Measurements from ENCODE around the gene SESN1. TPM values are rescaled to one million over a fixed set of nuclear protein-coding genes. Genes with fewer than 3 reads are reported as not detected.

Gene SESN1
- total and polyA plus RNA-seq, 9 of the 15 experiments (the other 6 are each of a cell fraction or from before 2014, with no cell fraction given): 3.1 to 13.0 (median 7.4) TPM

DNA sequence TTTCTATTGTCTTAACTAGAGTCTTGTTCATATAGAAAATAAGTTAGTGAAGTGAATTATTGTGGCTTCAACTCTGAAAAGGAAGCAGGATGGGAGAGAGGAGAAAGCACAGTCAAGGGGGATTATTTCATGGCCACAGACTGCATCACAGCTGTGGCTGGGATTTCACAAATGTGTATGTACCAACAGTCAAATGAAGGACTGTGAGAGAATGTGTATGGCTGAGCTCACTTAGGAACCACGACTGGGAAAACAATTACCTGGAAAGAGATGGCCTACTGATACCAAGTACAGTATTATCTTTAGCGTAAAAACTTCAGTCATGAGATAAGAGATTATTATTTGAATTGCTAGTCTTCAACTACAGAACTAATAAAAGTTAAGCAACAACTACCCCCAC is 54.9 kb downstream of the SESN1 start:
- no peaks in the 10 kb centered on the region for H3K9me3 ChIP-seq (replicated peaks; ENCODE audit: control insufficient read depth, insufficient read depth, low read depth, low read length)
- H3K9me1 ChIP-seq (ENCODE audit: control insufficient read depth, insufficient read depth, low read length): no peaks in the 10 kb centered on the region
- no peaks in the 10 kb centered on the region for H3K4me1 ChIP-seq (replicated peaks in 1 of 2; ENCODE audit: control insufficient read depth in 2 of 2, insufficient read depth in 2 of 2, low read length in 2 of 2)
- H3K9ac ChIP-seq (ENCODE audit: insufficient read depth in 1 of 2, low read depth in 2 of 2, low read length in 2 of 2): no peak overlapping the region
- intact Hi-C loops (cut with micrococcal nuclease) (no loop called here), in situ Hi-C loops (cut with MboI) (no loop called here)
- H3K27ac ChIP-seq (ENCODE audit: extremely low read depth, low read depth, low read length): no peak overlapping the region
- CTCF ChIA-PET (ENCODE audit: low intra/inter-chr PET ratio): no interaction called here
- H3K4me3 ChIP-seq: no peak overlapping the region
- no peak for DNase-seq (ENCODE audit: extremely low read depth in 1 of 4, low spot score in 3 of 4)
- H3K79me2 ChIP-seq (ENCODE audit: control insufficient read depth, insufficient read depth, low read length): no peaks in the 10 kb centered on the region
- no peaks in the 10 kb centered on the region for H3K36me3 ChIP-seq (ENCODE audit: control insufficient read depth, insufficient read depth, low read length)
- TF ChIP-seq HNRNPH1 (optimal IDR thresholded peaks at IDR 0.05; ENCODE audit: low read depth, low read length) (no peak), HNRNPK (IDR thresholded peaks at IDR 0.05; ENCODE audit: low read depth, low read length, poor library complexity, severe bottlenecking) (no peak), MEF2A (IDR thresholded peaks at IDR 0.05; ENCODE audit: control insufficient read depth, low read depth, low read length) (no peak), ETS2 (tag; IDR thresholded peaks at IDR 0.05; ENCODE audit: borderline replicate concordance, poor library complexity, severe bottlenecking) (no peak), NBN (IDR thresholded peaks at IDR 0.05; ENCODE audit: low read depth) (no peak), TSHZ1 (CRISPR knock-in tag; IDR thresholded peaks at IDR 0.05) (no peak), BDP1 (IDR thresholded peaks at IDR 0.05; ENCODE audit: insufficient read depth, insufficient read length) (no peak), DDX20 (tag; IDR thresholded peaks at IDR 0.05; ENCODE audit: low read depth) (no peak), KAT8 (IDR thresholded peaks at IDR 0.05; ENCODE audit: low read depth) (no peak), ZNF830 (CRISPR knock-in tag; IDR thresholded peaks at IDR 0.05) (no peak), TEAD2 (tag; IDR thresholded peaks at IDR 0.05) (no peak), YY1 (IDR thresholded peaks at IDR 0.05; ENCODE audit: borderline replicate concordance in 1 of 3, control insufficient read depth in 1 of 3, extremely low read depth in 1 of 3, insufficient read depth in 3 of 3, insufficient read length in 1 of 3, insufficient replicate concordance in 2 of 3, low read depth in 1 of 3, low read length in 2 of 3) (no peak), PHB (CRISPR knock-in tag; IDR thresholded peaks at IDR 0.05) (no peak), GATAD2B (IDR thresholded peaks at IDR 0.05; ENCODE audit: borderline replicate concordance) (no peak), CREB1 (IDR thresholded peaks at IDR 0.05) (no peak), CREB1 (CRISPR knock-in tag; IDR thresholded peaks at IDR 0.05) (no peak)
- TF ChIP-seq, protein P1, sequence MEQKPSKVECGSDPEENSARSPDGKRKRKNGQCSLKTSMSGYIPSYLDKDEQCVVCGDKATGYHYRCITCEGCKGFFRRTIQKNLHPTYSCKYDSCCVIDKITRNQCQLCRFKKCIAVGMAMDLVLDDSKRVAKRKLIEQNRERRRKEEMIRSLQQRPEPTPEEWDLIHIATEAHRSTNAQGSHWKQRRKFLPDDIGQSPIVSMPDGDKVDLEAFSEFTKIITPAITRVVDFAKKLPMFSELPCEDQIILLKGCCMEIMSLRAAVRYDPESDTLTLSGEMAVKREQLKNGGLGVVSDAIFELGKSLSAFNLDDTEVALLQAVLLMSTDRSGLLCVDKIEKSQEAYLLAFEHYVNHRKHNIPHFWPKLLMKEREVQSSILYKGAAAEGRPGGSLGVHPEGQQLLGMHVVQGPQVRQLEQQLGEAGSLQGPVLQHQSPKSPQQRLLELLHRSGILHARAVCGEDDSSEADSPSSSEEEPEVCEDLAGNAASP (IDR thresholded peaks at IDR 0.05): no peak
- TF ChIP-seq, protein P2, sequence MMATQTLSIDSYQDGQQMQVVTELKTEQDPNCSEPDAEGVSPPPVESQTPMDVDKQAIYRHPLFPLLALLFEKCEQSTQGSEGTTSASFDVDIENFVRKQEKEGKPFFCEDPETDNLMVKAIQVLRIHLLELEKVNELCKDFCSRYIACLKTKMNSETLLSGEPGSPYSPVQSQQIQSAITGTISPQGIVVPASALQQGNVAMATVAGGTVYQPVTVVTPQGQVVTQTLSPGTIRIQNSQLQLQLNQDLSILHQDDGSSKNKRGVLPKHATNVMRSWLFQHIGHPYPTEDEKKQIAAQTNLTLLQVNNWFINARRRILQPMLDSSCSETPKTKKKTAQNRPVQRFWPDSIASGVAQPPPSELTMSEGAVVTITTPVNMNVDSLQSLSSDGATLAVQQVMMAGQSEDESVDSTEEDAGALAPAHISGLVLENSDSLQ (IDR thresholded peaks at IDR 0.05): no peak
- no peak overlapping the region for H3K4me2 ChIP-seq (ENCODE audit: insufficient read depth, low read length)
- BruUV-seq (replicated peaks): no TSS peak
- ATAC-seq: no peak
- H4K20me1 ChIP-seq (replicated peaks; ENCODE audit: control insufficient read depth, insufficient read depth, low read length): no peaks in the 10 kb centered on the region
- no peak overlapping the region for H2AFZ ChIP-seq (ENCODE audit: low read depth, low read length)
- POLR2A ChIA-PET: interaction anchor here (0.5 to 1.1 kb wide), 3 partner anchors 11 to 569 kb away, joined by 3 read pairs; no protein-coding TSS in a partner anchor
- no peak for FAIRE-seq
- no peaks in the 10 kb centered on the region for H3K27me3 ChIP-seq (ENCODE audit: control insufficient read depth in 2 of 2, insufficient read depth in 2 of 2, low read length in 2 of 2)
- WGBS (ENCODE audit: insufficient coverage, low coverage, missing lambda C conversion rate): 12% methylated on average over 2 of the region's 2 CpGs
